AG09309 (cell line): Measurements from ENCODE around the gene ATP4B.

Experiments
- DNase-seq: peaks from one replicate; pipeline ENCODE4 v3.0.0-alpha.2; 2010; ENCODE audit warnings: low read depth
- H3K4me3 ChIP-seq: 2 replicates; pipeline ENCODE4 v1.5.1; 2011; ENCODE audit warnings: mild to moderate bottlenecking, low read depth, low read length, moderate library complexity; ENCODE audit not compliant: control insufficient read depth
- TF ChIP-seq, protein P1 (sequence below): IDR thresholded peaks from 2 replicates; pipeline ENCODE4 v1.5.1; 2011; ENCODE audit warnings: mild to moderate bottlenecking, low read depth, low read length, inconsistent platforms; ENCODE audit not compliant: insufficient read depth, control insufficient read depth; ENCODE audit errors: missing control alignments

Gene ATP4B

GRCh38 chr13:113601166-113602070 lies 56.6 kb downstream of the ATP4B start:
- no peak for DNase-seq
- TF ChIP-seq, protein P1, sequence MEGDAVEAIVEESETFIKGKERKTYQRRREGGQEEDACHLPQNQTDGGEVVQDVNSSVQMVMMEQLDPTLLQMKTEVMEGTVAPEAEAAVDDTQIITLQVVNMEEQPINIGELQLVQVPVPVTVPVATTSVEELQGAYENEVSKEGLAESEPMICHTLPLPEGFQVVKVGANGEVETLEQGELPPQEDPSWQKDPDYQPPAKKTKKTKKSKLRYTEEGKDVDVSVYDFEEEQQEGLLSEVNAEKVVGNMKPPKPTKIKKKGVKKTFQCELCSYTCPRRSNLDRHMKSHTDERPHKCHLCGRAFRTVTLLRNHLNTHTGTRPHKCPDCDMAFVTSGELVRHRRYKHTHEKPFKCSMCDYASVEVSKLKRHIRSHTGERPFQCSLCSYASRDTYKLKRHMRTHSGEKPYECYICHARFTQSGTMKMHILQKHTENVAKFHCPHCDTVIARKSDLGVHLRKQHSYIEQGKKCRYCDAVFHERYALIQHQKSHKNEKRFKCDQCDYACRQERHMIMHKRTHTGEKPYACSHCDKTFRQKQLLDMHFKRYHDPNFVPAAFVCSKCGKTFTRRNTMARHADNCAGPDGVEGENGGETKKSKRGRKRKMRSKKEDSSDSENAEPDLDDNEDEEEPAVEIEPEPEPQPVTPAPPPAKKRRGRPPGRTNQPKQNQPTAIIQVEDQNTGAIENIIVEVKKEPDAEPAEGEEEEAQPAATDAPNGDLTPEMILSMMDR = no peak
- H3K4me3 ChIP-seq = no peak overlapping the region

DNA sequence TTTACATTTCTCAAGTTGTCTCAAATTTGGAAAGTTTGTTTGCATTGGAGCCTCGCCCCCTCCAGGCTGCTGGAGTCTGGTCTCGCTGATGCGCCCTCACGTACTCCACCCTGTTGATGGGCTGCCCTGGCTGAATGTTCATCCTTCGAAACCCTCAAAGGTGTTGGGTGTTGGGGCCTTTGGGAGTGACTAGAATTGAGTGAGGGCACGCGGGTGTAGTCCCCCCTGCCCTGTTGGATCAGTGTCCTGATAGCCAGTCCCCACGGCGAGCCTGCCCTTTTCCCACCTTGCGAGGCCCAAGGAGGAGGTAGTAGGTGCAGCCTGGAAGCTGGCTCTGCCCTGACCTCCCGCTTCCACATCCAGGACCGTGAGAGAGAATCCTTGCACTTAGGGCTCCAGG lies 58.6 kb downstream of the ATP4B start:
- TF ChIP-seq, protein P1 = no peak
- DNase-seq = no peak
- H3K4me3 ChIP-seq = no peak overlapping the region
